ENCODE results near the gene ACMSD. TPM values are rescaled to one million over a fixed set of nuclear protein-coding genes. Genes with fewer than 3 reads are reported as not detected.

Gene ACMSD
- total and polyA plus RNA-seq, 10 of the 15 experiments (the other 5 are each of a cell fraction or from before 2014, with no cell fraction given): 0.08 TPM; not detected in 9

GRCh38 chr2:134897932-134898331 lies 59.5 kb downstream of the ACMSD start (continued):
- TF ChIP-seq E2F8 (IDR thresholded peaks at IDR 0.05; ENCODE audit: low read depth, partially characterized antibody): no peak
- TF ChIP-seq DPF2 (IDR thresholded peaks at IDR 0.05): no peak
- TF ChIP-seq SIN3A (IDR thresholded peaks at IDR 0.05; ENCODE audit: low read depth, low read length): no peak
- TF ChIP-seq ASH2L (IDR thresholded peaks at IDR 0.05; ENCODE audit: borderline replicate concordance, low read depth): no peak

DNA sequence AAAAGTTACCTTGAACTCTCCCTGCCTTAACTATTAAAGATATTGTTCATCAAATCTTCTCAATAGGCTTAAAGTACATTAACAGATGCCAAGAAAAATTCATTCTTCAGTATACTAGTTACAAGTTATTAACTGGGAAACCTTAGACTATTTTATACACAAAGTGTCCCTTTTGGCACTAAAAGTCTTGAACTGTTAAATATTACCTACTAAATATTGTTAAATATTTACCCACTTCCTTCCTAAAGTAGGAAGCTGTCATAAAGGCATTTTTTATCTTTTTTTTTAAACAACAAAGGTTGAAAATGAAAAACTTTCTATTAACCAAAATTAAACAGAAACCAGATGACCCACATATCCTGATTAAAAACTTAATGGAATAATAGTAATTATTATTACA lies 60.8 kb downstream of the ACMSD start:
- in situ Hi-C loops (cut with MboI): loop anchor here (5.0 kb wide), 1 partner anchor 437 kb away; no protein-coding TSS in a partner anchor
- ChIA-PET RAD21 (ENCODE audit: unreplicated experiment) (no interaction called here), POLR2A (no interaction called here), SMC1A (ENCODE audit: uncharacterized antibody, unreplicated experiment) (interaction anchor here (1.9 kb wide), 1 partner anchor 439 kb away, joined by 4 read pairs; no protein-coding TSS in a partner anchor), CTCF (no interaction called here)
- H2AFZ ChIP-seq (ENCODE audit: control insufficient read depth, low read depth, low read length): no peak overlapping the region
- no peak overlapping the region for H3K4me2 ChIP-seq (ENCODE audit: control insufficient read depth, insufficient read depth)
- no peaks in the 10 kb centered on the region for H3K79me2 ChIP-seq (ENCODE audit: control insufficient read depth, insufficient read depth, low read length)
- DNase-seq (ENCODE audit: low read depth, low spot score) (no peak), ATAC-seq (no peak), FAIRE-seq (no peak)
- intact Hi-C loops (cut with micrococcal nuclease; ENCODE audit: unreplicated experiment): loop anchor here (5.0 kb wide), 1 partner anchor 1017 kb away; no protein-coding TSS in a partner anchor
- no peak overlapping the region for H3K4me3 ChIP-seq
- no TSS peak for BruUV-seq (replicated peaks)
- no peak overlapping the region for H3K27ac ChIP-seq (ENCODE audit: control insufficient read depth, insufficient read depth)
- H3K9me3 ChIP-seq (replicated peaks; ENCODE audit: control insufficient read depth, insufficient read depth, low read length): no peaks in the 10 kb centered on the region
- H3K36me3 ChIP-seq (ENCODE audit: control insufficient read depth in 2 of 2, insufficient read depth in 2 of 2, low read length in 1 of 2): no peaks in the 10 kb centered on the region
- no peaks in the 10 kb centered on the region for H4K20me1 ChIP-seq (ENCODE audit: control insufficient read depth, insufficient read depth)
- no peaks in the 10 kb centered on the region for H3K27me3 ChIP-seq (replicated peaks in 1 of 2; ENCODE audit: control insufficient read depth in 2 of 2, insufficient read depth in 2 of 2, low read length in 1 of 2)
- H3K4me1 ChIP-seq (ENCODE audit: control insufficient read depth, insufficient read depth, low read length): no peaks in the 10 kb centered on the region
- no peak overlapping the region for H3K9ac ChIP-seq (ENCODE audit: control insufficient read depth, insufficient read depth, low read length)
- TF ChIP-seq, protein P1, sequence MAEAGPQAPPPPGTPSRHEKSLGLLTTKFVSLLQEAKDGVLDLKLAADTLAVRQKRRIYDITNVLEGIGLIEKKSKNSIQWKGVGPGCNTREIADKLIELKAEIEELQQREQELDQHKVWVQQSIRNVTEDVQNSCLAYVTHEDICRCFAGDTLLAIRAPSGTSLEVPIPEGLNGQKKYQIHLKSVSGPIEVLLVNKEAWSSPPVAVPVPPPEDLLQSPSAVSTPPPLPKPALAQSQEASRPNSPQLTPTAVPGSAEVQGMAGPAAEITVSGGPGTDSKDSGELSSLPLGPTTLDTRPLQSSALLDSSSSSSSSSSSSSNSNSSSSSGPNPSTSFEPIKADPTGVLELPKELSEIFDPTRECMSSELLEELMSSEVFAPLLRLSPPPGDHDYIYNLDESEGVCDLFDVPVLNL (IDR thresholded peaks at IDR 0.05; ENCODE audit: low read depth, low read length): no peak

Data from GM12878 (cell line).